A673 (cell line): ENCODE results near the gene SLC6A12. TPM values are rescaled to one million over a fixed set of nuclear protein-coding genes. Genes with fewer than 3 reads are reported as not detected.

Experiments used
- BruUV-seq: library from RNA; stranded (reverse); fragments of 400-500 nt; replicated peaks from 2 replicates; lab custom pipeline; 2021; lab: Mats Ljungman, UMichigan
- CTCF ChIA-PET: fragments of 300-600 bp; sonication (Branson Sonifier 250); formaldehyde crosslinking; loops from one replicate; lab custom pipeline; 2022; ENCODE audit warnings: antibody characterized with exemption; lab: Charles Lee
- POLR2A ChIA-PET: fragments of 300-600 bp; sonication (Branson Sonifier 250); formaldehyde crosslinking; loops from one replicate; lab custom pipeline; 2022; ENCODE audit warnings: antibody characterized with exemption; ENCODE audit not compliant: low non-redundant PET; lab: Charles Lee
- DNase-seq: peaks from one replicate; pipeline ENCODE4 v3.0.0-alpha.2; 2015; ENCODE audit warnings: low spot score
- H3K27ac ChIP-seq: fragments of 200-600 bp; sonication (generic); 2 replicates; pipeline ENCODE4 v1.5.1; 2016; ENCODE audit warnings: mixed run types, low read depth, mild to moderate bottlenecking, mixed read lengths, antibody characterized with exemption, low read length; ENCODE audit not compliant: poor library complexity, severe bottlenecking
- H3K27me3 ChIP-seq: fragments of 200-600 bp; sonication (generic); replicated peaks from 2 replicates; pipeline ENCODE4 v1.6.1; 2017; ENCODE audit warnings: mixed run types, low read depth, mild to moderate bottlenecking, mixed read lengths, antibody characterized with exemption, low read length; ENCODE audit not compliant: insufficient read depth, poor library complexity
- H3K36me3 ChIP-seq: fragments of 200-600 bp; sonication (generic); 2 replicates; pipeline ENCODE4 v1.6.1; 2016; ENCODE audit warnings: mixed run types, mild to moderate bottlenecking, mixed read lengths, antibody characterized with exemption, low read length; ENCODE audit not compliant: insufficient read depth, poor library complexity, severe bottlenecking
- H3K4me1 ChIP-seq: fragments of 200-600 bp; sonication (generic); 2 replicates; pipeline ENCODE4 v1.6.1; 2017; ENCODE audit warnings: mixed run types, mild to moderate bottlenecking, mixed read lengths, antibody characterized with exemption, low read length; ENCODE audit not compliant: insufficient read depth, poor library complexity, severe bottlenecking
- H3K4me3 ChIP-seq: fragments of 200-600 bp; sonication (generic); 2 replicates; pipeline ENCODE4 v1.5.1; 2016; ENCODE audit warnings: low read depth, mixed run types, mild to moderate bottlenecking, mixed read lengths, low read length; ENCODE audit not compliant: poor library complexity, severe bottlenecking
- H3K9me3 ChIP-seq: fragments of 200-600 bp; sonication (generic); 2 replicates; pipeline ENCODE4 v1.6.1; 2016; ENCODE audit warnings: mixed run types, low read depth, mild to moderate bottlenecking, mixed read lengths, antibody characterized with exemption, low read length; ENCODE audit not compliant: poor library complexity, severe bottlenecking
- EZH2 ChIP-seq: fragments of 200-600 bp; sonication (generic); IDR thresholded peaks from 2 replicates; pipeline ENCODE4 v1.6.1; 2017; ENCODE audit warnings: borderline replicate concordance, low read depth, mild to moderate bottlenecking, mixed read lengths, antibody characterized with exemption, low read length; ENCODE audit not compliant: poor library complexity, severe bottlenecking
- intact Hi-C: fragments of 100-400 bp; cut with micrococcal nuclease; formaldehyde crosslinking; loops from one replicate; pipeline ENCODE4 v1.10.0; 2022; ENCODE audit not compliant: unreplicated experiment
- total RNA-seq: library from RNA; stranded (reverse); gene quantifications from 2 replicates; pipeline ENCODE4 v1.2.3, GENCODE V29; 2021
- TF ChIP-seq, protein P1 (sequence below): fragments of 300-800, 200-600 bp; sonication (generic); conservative IDR thresholded peaks from 2 replicates; pipeline ENCODE4 v1.5.1; 2017; ENCODE audit warnings: low read depth, mild to moderate bottlenecking, antibody characterized with exemption, low read length, moderate library complexity, mixed read lengths

The SLC6A12 gene
- total RNA-seq, 1 experiment from 2014 or later, result not detected

DNA sequence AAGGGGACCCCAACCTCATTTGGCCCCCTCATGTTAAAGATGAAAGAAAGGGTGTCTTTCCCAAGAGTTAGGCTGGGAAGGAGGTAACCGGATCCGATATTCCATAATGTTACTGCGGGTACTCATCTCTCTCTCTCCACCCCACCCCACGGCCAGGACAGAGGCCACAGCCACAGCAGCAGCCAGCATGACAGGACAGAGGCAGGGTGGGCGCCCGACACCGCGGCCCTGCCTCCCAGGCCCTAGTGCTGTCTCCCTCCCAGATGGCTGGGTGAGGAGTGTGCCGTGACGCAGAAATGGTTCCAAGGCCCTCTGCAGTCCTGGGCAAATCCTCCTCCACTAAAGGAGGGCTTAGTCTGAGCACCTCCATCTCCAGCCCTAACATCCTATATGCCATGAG, 6.2 kb downstream of the SLC6A12 start:
- Histone ChIP-seq H3K36me3 (no peaks in the 10 kb centered on the region), H3K4me3 (no peak overlapping the region), H3K9me3 (no peaks in the 10 kb centered on the region), H3K27ac (no peak overlapping the region), H3K27me3 (peaks cover 31% of the 10 kb centered on the region), H3K4me1 (no peaks in the 10 kb centered on the region)
- no TSS peak for BruUV-seq
- DNase-seq, result no peak
- intact Hi-C loops, result no loop called here
- CTCF ChIA-PET, result no interaction called here
- POLR2A ChIA-PET, result no interaction called here
- TF ChIP-seq, protein P1, sequence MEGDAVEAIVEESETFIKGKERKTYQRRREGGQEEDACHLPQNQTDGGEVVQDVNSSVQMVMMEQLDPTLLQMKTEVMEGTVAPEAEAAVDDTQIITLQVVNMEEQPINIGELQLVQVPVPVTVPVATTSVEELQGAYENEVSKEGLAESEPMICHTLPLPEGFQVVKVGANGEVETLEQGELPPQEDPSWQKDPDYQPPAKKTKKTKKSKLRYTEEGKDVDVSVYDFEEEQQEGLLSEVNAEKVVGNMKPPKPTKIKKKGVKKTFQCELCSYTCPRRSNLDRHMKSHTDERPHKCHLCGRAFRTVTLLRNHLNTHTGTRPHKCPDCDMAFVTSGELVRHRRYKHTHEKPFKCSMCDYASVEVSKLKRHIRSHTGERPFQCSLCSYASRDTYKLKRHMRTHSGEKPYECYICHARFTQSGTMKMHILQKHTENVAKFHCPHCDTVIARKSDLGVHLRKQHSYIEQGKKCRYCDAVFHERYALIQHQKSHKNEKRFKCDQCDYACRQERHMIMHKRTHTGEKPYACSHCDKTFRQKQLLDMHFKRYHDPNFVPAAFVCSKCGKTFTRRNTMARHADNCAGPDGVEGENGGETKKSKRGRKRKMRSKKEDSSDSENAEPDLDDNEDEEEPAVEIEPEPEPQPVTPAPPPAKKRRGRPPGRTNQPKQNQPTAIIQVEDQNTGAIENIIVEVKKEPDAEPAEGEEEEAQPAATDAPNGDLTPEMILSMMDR, result no peak
- no peak for TF ChIP-seq EZH2

DNA sequence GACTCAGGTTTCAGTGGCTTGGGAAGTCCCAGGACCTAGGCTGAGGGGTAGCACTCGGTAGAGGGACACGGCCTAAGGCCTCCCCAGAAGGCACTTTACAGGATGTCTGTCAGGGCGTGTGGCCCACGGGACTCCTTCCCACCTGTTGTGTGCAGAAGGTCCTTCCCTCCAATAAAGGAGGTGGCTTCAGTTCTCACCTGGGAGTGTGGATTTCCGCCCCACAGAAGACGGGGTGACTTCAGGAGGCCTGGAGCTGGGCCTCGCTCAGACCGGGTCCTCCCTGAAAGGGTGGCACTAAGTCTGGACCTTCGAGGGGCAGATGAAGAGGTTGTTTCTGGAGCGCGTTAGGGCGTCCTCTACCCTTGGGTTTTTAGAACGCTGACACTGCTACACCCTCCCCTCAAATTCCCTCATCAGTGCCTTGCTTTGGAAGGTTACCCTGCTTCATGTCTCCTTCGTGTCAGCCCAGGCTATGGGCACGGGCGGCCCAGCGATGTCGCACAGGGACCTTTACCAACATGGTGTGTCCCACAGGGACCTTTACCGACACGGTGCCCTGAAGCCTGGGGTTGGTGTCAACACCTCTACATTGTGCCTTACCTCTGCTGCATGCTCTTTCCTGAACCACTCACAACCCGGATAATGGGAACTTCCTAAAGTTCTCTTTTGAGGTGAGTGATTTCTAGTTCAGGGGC, 7.1 kb downstream of the SLC6A12 start:
- TF ChIP-seq, protein P1, result no peak
- no peak for TF ChIP-seq EZH2
- ChIA-PET CTCF (no interaction called here), POLR2A (no interaction called here)
- DNase-seq, result no peak
- Histone ChIP-seq H3K36me3 (no peaks in the 10 kb centered on the region), H3K4me1 (no peaks in the 10 kb centered on the region), H3K27ac (no peak overlapping the region), H3K4me3 (no peak overlapping the region), H3K9me3 (no peaks in the 10 kb centered on the region), H3K27me3 (peaks cover 40% of the 10 kb centered on the region)
- no TSS peak for BruUV-seq
- intact Hi-C loops, result no loop called here

DNA sequence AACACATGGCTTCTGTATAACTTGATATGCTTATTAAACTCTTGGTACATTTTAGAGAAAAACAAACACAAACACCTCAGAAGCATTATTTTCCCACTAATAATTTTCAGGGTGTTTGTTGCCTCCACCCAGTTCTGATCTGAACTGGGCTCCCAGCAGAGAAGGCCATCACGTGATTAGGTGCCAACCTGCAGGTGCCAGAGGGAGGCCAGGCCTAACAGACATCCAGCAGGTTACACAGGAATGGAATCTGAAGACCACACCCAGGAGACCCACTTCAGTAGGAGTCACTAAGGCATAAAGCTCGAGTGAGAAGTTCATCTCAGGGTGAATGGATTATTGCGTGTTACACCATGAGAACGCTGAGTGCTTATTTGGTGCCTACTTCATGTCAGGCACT, 8.9 kb downstream of the SLC6A12 start:
- no peak overlapping the region for H3K27ac ChIP-seq
- no peaks in the 10 kb centered on the region for H3K9me3 ChIP-seq
- CTCF ChIA-PET, result no interaction called here
- H3K36me3 ChIP-seq, result no peaks in the 10 kb centered on the region
- BruUV-seq, result no TSS peak
- POLR2A ChIA-PET, result no interaction called here
- no peak for TF ChIP-seq EZH2
- TF ChIP-seq, protein P1, result no peak
- no peaks in the 10 kb centered on the region for H3K4me1 ChIP-seq
- H3K27me3 ChIP-seq, result peaks cover 45% of the 10 kb centered on the region
- H3K4me3 ChIP-seq, result no peak overlapping the region
- intact Hi-C loops, result no loop called here
- DNase-seq, result no peak
